RWPE2 (cell line): ENCODE results near the gene KCTD19.

Experiments
- ATAC-seq: fragments of 200-7000 bp; cut with Tn5 transposase; 3 replicates; pipeline ENCODE4 v1.9.1; 2021; ENCODE audit warnings: low read depth
- DNase-seq: peaks from one replicate; pipeline ENCODE4 v3.0.0-alpha.2; 2020; ENCODE audit warnings: low spot score
- H3K27ac ChIP-seq: fragments of 450-650 bp; 2 replicates; pipeline ENCODE4 v1.5.1; 2017; ENCODE audit warnings: mild to moderate bottlenecking; ENCODE audit not compliant: poor library complexity, severe bottlenecking
- H3K27me3 ChIP-seq: fragments of 250-450 bp; sonication (Bioruptor Pico); 2 replicates; pipeline ENCODE4 v1.5.1; 2021; ENCODE audit warnings: mild to moderate bottlenecking, moderate library complexity; ENCODE audit not compliant: insufficient read depth, poor library complexity, severe bottlenecking
- H3K36me3 ChIP-seq: fragments of 250-450 bp; sonication (Bioruptor Pico); 2 replicates; pipeline ENCODE4 v1.5.1; 2020; ENCODE audit warnings: low read depth, mild to moderate bottlenecking, moderate library complexity
- H3K4me1 ChIP-seq: fragments of 250-450 bp; sonication (Bioruptor Pico); 2 replicates; pipeline ENCODE4 v1.5.1; 2021; ENCODE audit warnings: mild to moderate bottlenecking, moderate library complexity; ENCODE audit not compliant: insufficient read depth, poor library complexity, severe bottlenecking
- H3K4me3 ChIP-seq: fragments of 250-450 bp; sonication (Bioruptor Pico); 2 replicates; pipeline ENCODE4 v1.5.1; 2021; ENCODE audit warnings: mild to moderate bottlenecking, moderate library complexity; ENCODE audit not compliant: severe bottlenecking
- H3K9me3 ChIP-seq: fragments of 250-450 bp; sonication (Bioruptor Pico); 2 replicates; pipeline ENCODE4 v1.5.1; 2021; ENCODE audit warnings: mild to moderate bottlenecking, moderate library complexity; ENCODE audit not compliant: severe bottlenecking
- CTCF ChIP-seq: fragments of 450-650 bp; IDR thresholded peaks from one replicate; pipeline ENCODE4 v1.5.1; 2017; ENCODE audit warnings: mild to moderate bottlenecking, moderate library complexity; ENCODE audit not compliant: poor library complexity, severe bottlenecking

The KCTD19 gene

GRCh38 chr16:67264277-67264676 lies 62.3 kb downstream of the KCTD19 start:
- peaks cover 2% of the 10 kb centered on the region for H3K4me1 ChIP-seq
- no peaks in the 10 kb centered on the region for H3K27me3 ChIP-seq
- ATAC-seq (0 out of 3 replicates have a peak, but pooled peaks have one; percentile 24), DNase-seq (no peak)
- no peak overlapping the region for H3K27ac ChIP-seq
- no peak overlapping the region for H3K4me3 ChIP-seq
- H3K9me3 ChIP-seq: no peaks in the 10 kb centered on the region
- no peaks in the 10 kb centered on the region for H3K36me3 ChIP-seq
- peak; percentile 5 for TF ChIP-seq CTCF

- no peaks in the 10 kb centered on the region for H3K27me3 ChIP-seq
- TF ChIP-seq CTCF: no peak
- ATAC-seq: no peak
- peaks cover under 1% of the 10 kb centered on the region for H3K4me1 ChIP-seq
- no peak for DNase-seq
- H3K4me3 ChIP-seq: no peak overlapping the region
- H3K27ac ChIP-seq: no peak overlapping the region
- no peaks in the 10 kb centered on the region for H3K36me3 ChIP-seq
- H3K9me3 ChIP-seq: no peaks in the 10 kb centered on the region
Observed at GRCh38 chr16:67263201-67263600, 63.3 kb downstream of the KCTD19 start.

GRCh38 chr16:67260426-67261063 lies 66.0 kb downstream of the KCTD19 start:
- Histone ChIP-seq H3K27me3 (no peaks in the 10 kb centered on the region), H3K36me3 (no peaks in the 10 kb centered on the region; the same call in 1 of the 2 replicates), H3K9me3 (no peaks in the 10 kb centered on the region), H3K4me3 (no peak overlapping the region), H3K27ac (no peak overlapping the region), H3K4me1 (no peaks in the 10 kb centered on the region)
- ATAC-seq (peak; percentile 51; the same call in 2 of the 3 replicates), DNase-seq (no peak)
- TF ChIP-seq CTCF: peak; percentile 67

- Histone ChIP-seq H3K9me3 (no peaks in the 10 kb centered on the region), H3K4me3 (no peak overlapping the region), H3K4me1 (no peaks in the 10 kb centered on the region), H3K27me3 (no peaks in the 10 kb centered on the region), H3K36me3 (no peaks in the 10 kb centered on the region; the same call in 1 of the 2 replicates), H3K27ac (no peak overlapping the region)
- ATAC-seq: no peak
- no peak for TF ChIP-seq CTCF
- peak; percentile 55 for DNase-seq
Observed at GRCh38 chr16:67259705-67260104, 66.8 kb downstream of the KCTD19 start.

GRCh38 chr16:67258161-67258835 lies 68.2 kb downstream of the KCTD19 start:
- DNase-seq (peak; percentile 42), ATAC-seq (no peak)
- no peaks in the 10 kb centered on the region for H3K4me1 ChIP-seq
- no peaks in the 10 kb centered on the region for H3K27me3 ChIP-seq
- no peak overlapping the region for H3K4me3 ChIP-seq
- no peak for TF ChIP-seq CTCF
- no peaks in the 10 kb centered on the region for H3K9me3 ChIP-seq
- peaks cover 9% of the 10 kb centered on the region for H3K36me3 ChIP-seq
- H3K27ac ChIP-seq: no peak overlapping the region
